Measurements from ENCODE around the gene CHDH.

CHDH gene

GRCh38 chr3:53846134-53846850, at the start of gene CHDH, which contains the start of gene IL17RB:
CHDH (minus strand) TSS chr3:53846419; CDS start chr3:53824008, 22,411 bp downstream.
IL17RB (plus strand) TSS chr3:53846568; CDS start chr3:53846589, 21 bp downstream.
- DNase-seq = peak; percentile 45 to 50
- no peak for TF ChIP-seq GATA1 (IDR thresholded peaks at IDR 0.05; ENCODE audit: low read depth, low read length)
- TF ChIP-seq POLR2A (IDR thresholded peaks at IDR 0.05; ENCODE audit: low read length) = no peak

- DNase-seq = no peak
Measured at GRCh38 chr3:53892286-53892637, 46.0 kb upstream of the CHDH start.

GRCh38 chr3:53891497-53892285, 45.5 kb upstream of the CHDH start, which contains the start of gene SELENOK:
SELENOK (minus strand) TSS chr3:53891859.
- no peak for TF ChIP-seq GATA1 (IDR thresholded peaks at IDR 0.05; ENCODE audit: low read depth, low read length)
- peak; percentile 99 for TF ChIP-seq POLR2A (IDR thresholded peaks at IDR 0.05; ENCODE audit: low read length)
- peak; percentile 100 for DNase-seq

More at GRCh38 chr3:53892286-53892637, 46.0 kb upstream of the CHDH start:
- no peak for TF ChIP-seq POLR2A (IDR thresholded peaks at IDR 0.05; ENCODE audit: low read length)
- TF ChIP-seq GATA1 (IDR thresholded peaks at IDR 0.05; ENCODE audit: low read depth, low read length) = no peak

GRCh38 chr3:53890726-53891475, 44.7 kb upstream of the CHDH start:
- no peak for TF ChIP-seq GATA1 (IDR thresholded peaks at IDR 0.05; ENCODE audit: low read depth, low read length)
- TF ChIP-seq POLR2A (IDR thresholded peaks at IDR 0.05; ENCODE audit: low read length) = no peak
- DNase-seq = peak; percentile 87 to 91

GRCh38 chr3:53888232-53888631, 42.0 kb upstream of the CHDH start:
- DNase-seq = peak; percentile 68 to 88
- TF ChIP-seq GATA1 (IDR thresholded peaks at IDR 0.05; ENCODE audit: low read depth, low read length) (no peak), POLR2A (IDR thresholded peaks at IDR 0.05; ENCODE audit: low read length) (no peak)

- TF ChIP-seq GATA1 (IDR thresholded peaks at IDR 0.05; ENCODE audit: low read depth, low read length) (no peak), POLR2A (IDR thresholded peaks at IDR 0.05; ENCODE audit: low read length) (no peak)
- no peak for DNase-seq
Measured at GRCh38 chr3:53887446-53887845, 41.2 kb upstream of the CHDH start.

GRCh38 chr3:53885239-53885638, 39.0 kb upstream of the CHDH start:
- TF ChIP-seq GATA1 (IDR thresholded peaks at IDR 0.05; ENCODE audit: low read depth, low read length) (no peak), POLR2A (IDR thresholded peaks at IDR 0.05; ENCODE audit: low read length) (no peak)
- no peak for DNase-seq

GRCh38 chr3:53884623-53885022, 38.4 kb upstream of the CHDH start:
- TF ChIP-seq GATA1 (IDR thresholded peaks at IDR 0.05; ENCODE audit: low read depth, low read length) (no peak), POLR2A (IDR thresholded peaks at IDR 0.05; ENCODE audit: low read length) (no peak)
- DNase-seq = no peak

- peak in 1 of 2 experiments; percentile 21 for DNase-seq
Measured at GRCh38 chr3:53883008-53883407, 36.8 kb upstream of the CHDH start.

GRCh38 chr3:53881691-53882593, 35.7 kb upstream of the CHDH start, which contains the start of gene ACTR8:
ACTR8 (minus strand) TSS chr3:53882152; CDS start chr3:53882101, 51 bp downstream.
- TF ChIP-seq POLR2A (IDR thresholded peaks at IDR 0.05; ENCODE audit: low read length) (peak; percentile 79), GATA1 (IDR thresholded peaks at IDR 0.05; ENCODE audit: low read depth, low read length) (no peak)
- DNase-seq = peak; percentile 87 to 90

More at GRCh38 chr3:53883008-53883407, 36.8 kb upstream of the CHDH start:
- TF ChIP-seq POLR2A (IDR thresholded peaks at IDR 0.05; ENCODE audit: low read length) (no peak), GATA1 (IDR thresholded peaks at IDR 0.05; ENCODE audit: low read depth, low read length) (no peak)

GRCh38 chr3:53880396-53881345, 34.5 kb upstream of the CHDH start:
- no peak for DNase-seq
- no peak for TF ChIP-seq GATA1 (IDR thresholded peaks at IDR 0.05; ENCODE audit: low read depth, low read length)
- TF ChIP-seq POLR2A (IDR thresholded peaks at IDR 0.05; ENCODE audit: low read length) = no peak
